ENCODE results near the gene CRELD2.

The CRELD2 gene

DNA sequence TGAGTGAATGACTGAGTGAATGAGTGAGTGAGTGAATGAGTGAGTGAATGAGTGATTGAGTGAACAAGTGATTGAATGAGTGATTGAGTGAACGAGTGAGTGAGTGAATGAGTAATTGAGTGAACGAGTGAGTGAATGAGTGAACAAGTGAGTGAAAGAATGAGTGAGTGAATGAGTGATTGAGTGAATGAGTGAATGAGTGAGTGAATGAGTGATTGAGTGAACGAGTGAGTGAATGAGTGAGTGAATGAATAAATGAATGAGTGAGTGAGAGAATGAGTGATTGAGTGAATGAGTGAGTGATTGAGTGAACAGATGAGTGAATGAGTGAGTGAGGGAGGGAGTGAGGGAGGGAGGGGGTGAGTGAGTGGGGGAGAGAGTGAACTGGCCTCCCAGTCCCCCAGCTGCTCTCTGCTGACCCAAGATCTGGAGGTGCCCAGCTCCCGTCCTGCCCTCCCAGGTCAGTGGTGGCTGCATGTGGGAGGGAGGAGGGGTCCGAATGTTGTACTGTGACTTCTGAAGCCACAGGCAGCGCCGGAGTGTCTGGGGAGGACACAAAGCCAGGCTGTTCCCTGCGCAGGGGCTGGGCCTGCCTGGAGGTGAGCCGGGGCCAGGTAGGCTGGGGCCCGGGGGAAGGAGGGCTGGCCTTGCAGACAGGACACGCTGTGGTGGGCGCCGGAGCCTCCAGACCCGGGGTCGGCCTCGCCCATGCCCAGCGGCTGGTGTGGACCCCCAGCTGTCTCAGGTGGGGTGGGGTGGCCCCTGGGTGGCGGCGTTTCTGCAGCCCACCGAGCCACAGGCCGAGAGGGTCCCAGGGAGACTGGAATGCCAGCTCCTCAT, 24.4 kb downstream of the CRELD2 start (continued):
- TF ChIP-seq, protein P1, sequence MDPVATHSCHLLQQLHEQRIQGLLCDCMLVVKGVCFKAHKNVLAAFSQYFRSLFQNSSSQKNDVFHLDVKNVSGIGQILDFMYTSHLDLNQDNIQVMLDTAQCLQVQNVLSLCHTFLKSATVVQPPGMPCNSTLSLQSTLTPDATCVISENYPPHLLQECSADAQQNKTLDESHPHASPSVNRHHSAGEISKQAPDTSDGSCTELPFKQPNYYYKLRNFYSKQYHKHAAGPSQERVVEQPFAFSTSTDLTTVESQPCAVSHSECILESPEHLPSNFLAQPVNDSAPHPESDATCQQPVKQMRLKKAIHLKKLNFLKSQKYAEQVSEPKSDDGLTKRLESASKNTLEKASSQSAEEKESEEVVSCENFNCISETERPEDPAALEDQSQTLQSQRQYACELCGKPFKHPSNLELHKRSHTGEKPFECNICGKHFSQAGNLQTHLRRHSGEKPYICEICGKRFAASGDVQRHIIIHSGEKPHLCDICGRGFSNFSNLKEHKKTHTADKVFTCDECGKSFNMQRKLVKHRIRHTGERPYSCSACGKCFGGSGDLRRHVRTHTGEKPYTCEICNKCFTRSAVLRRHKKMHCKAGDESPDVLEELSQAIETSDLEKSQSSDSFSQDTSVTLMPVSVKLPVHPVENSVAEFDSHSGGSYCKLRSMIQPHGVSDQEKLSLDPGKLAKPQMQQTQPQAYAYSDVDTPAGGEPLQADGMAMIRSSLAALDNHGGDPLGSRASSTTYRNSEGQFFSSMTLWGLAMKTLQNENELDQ (tag by site-specific recombination; IDR thresholded peaks at IDR 0.05; ENCODE audit: low read depth) = no peak
- TF ChIP-seq ZSCAN16 (tag by site-specific recombination; IDR thresholded peaks at IDR 0.05) (0 out of 2 replicates have a peak, but pooled peaks have one; percentile 31), ZXDB (tag by site-specific recombination; IDR thresholded peaks at IDR 0.05) (no peak), OVOL3 (tag by site-specific recombination; IDR thresholded peaks at IDR 0.05) (no peak), ZSCAN23 (tag by site-specific recombination; IDR thresholded peaks at IDR 0.05) (no peak), ZNF791 (tag by site-specific recombination; IDR thresholded peaks at IDR 0.05) (no peak), ZNF354C (tag by site-specific recombination; IDR thresholded peaks at IDR 0.05; ENCODE audit: borderline replicate concordance, low read depth) (no peak), ZNF596 (tag by site-specific recombination; IDR thresholded peaks at IDR 0.05) (peak; percentile 72), ZNF664 (tag by site-specific recombination; IDR thresholded peaks at IDR 0.05) (no peak), ZNF785 (tag by site-specific recombination; IDR thresholded peaks at IDR 0.05) (peak; percentile 37; the same call in 1 of the 2 replicates), ZNF350 (tag by site-specific recombination; IDR thresholded peaks at IDR 0.05) (no peak), HOXA7 (CRISPR knock-in tag; IDR thresholded peaks at IDR 0.05; ENCODE audit: borderline replicate concordance) (no peak), SCRT2 (tag by site-specific recombination; IDR thresholded peaks at IDR 0.05) (no peak), ZBTB1 (tag by site-specific recombination; IDR thresholded peaks at IDR 0.05) (no peak), ZNF292 (tag by site-specific recombination; IDR thresholded peaks at IDR 0.05; ENCODE audit: borderline replicate concordance, low read depth) (no peak), ZNF37A (tag by site-specific recombination; IDR thresholded peaks at IDR 0.05) (no peak), OSR2 (tag by site-specific recombination; IDR thresholded peaks at IDR 0.05) (peak; percentile 6; the same call in 1 of the 2 replicates), ZNF302 (tag by site-specific recombination; IDR thresholded peaks at IDR 0.05; ENCODE audit: low read depth) (no peak), ZNF211 (tag by site-specific recombination; IDR thresholded peaks at IDR 0.05; ENCODE audit: low read depth) (no peak), ZNF629 (tag by site-specific recombination; IDR thresholded peaks at IDR 0.05) (no peak), ZNF239 (tag by site-specific recombination; IDR thresholded peaks at IDR 0.05) (no peak), ZNF366 (tag by site-specific recombination; conservative IDR thresholded peaks at IDR 0.05) (peak; percentile 93), ZFP37 (tag by site-specific recombination; IDR thresholded peaks at IDR 0.05) (no peak), SP2 (tag by site-specific recombination; IDR thresholded peaks at IDR 0.05) (peak; percentile 48; the same call in 1 of the 2 replicates), ZNF776 (tag by site-specific recombination; IDR thresholded peaks at IDR 0.05; ENCODE audit: borderline replicate concordance) (no peak), KLF9 (tag by site-specific recombination; IDR thresholded peaks at IDR 0.05; ENCODE audit: low read depth) (no peak), ZEB2 (tag by site-specific recombination; IDR thresholded peaks at IDR 0.05) (no peak), PRDM1 (tag by site-specific recombination; IDR thresholded peaks at IDR 0.05) (peak; percentile 96), ZNF266 (tag by site-specific recombination; IDR thresholded peaks at IDR 0.05; ENCODE audit: low read depth) (no peak), SP3 (tag by site-specific recombination; IDR thresholded peaks at IDR 0.05) (no peak), KLF10 (tag by site-specific recombination; IDR thresholded peaks at IDR 0.05) (no peak)
- TF ChIP-seq, protein P2, sequence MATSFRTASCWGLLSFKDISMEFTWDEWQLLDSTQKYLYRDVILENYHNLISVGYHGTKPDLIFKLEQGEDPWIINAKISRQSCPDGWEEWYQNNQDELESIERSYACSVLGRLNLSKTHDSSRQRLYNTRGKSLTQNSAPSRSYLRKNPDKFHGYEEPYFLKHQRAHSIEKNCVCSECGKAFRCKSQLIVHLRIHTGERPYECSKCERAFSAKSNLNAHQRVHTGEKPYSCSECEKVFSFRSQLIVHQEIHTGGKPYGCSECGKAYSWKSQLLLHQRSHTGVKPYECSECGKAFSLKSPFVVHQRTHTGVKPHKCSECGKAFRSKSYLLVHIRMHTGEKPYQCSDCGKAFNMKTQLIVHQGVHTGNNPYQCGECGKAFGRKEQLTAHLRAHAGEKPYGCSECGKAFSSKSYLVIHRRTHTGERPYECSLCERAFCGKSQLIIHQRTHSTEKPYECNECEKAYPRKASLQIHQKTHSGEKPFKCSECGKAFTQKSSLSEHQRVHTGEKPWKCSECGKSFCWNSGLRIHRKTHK (tag by site-specific recombination; IDR thresholded peaks at IDR 0.05) = no peak
- TF ChIP-seq, protein P3, sequence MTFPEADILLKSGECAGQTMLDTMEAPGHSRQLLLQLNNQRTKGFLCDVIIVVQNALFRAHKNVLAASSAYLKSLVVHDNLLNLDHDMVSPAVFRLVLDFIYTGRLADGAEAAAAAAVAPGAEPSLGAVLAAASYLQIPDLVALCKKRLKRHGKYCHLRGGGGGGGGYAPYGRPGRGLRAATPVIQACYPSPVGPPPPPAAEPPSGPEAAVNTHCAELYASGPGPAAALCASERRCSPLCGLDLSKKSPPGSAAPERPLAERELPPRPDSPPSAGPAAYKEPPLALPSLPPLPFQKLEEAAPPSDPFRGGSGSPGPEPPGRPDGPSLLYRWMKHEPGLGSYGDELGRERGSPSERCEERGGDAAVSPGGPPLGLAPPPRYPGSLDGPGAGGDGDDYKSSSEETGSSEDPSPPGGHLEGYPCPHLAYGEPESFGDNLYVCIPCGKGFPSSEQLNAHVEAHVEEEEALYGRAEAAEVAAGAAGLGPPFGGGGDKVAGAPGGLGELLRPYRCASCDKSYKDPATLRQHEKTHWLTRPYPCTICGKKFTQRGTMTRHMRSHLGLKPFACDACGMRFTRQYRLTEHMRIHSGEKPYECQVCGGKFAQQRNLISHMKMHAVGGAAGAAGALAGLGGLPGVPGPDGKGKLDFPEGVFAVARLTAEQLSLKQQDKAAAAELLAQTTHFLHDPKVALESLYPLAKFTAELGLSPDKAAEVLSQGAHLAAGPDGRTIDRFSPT (tag by site-specific recombination; IDR thresholded peaks at IDR 0.05) = 0 out of 2 replicates have a peak, but pooled peaks have one; percentile 16
- TF ChIP-seq, protein P4, sequence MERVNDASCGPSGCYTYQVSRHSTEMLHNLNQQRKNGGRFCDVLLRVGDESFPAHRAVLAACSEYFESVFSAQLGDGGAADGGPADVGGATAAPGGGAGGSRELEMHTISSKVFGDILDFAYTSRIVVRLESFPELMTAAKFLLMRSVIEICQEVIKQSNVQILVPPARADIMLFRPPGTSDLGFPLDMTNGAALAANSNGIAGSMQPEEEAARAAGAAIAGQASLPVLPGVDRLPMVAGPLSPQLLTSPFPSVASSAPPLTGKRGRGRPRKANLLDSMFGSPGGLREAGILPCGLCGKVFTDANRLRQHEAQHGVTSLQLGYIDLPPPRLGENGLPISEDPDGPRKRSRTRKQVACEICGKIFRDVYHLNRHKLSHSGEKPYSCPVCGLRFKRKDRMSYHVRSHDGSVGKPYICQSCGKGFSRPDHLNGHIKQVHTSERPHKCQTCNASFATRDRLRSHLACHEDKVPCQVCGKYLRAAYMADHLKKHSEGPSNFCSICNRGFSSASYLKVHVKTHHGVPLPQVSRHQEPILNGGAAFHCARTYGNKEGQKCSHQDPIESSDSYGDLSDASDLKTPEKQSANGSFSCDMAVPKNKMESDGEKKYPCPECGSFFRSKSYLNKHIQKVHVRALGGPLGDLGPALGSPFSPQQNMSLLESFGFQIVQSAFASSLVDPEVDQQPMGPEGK (tag by site-specific recombination; IDR thresholded peaks at IDR 0.05) = peak; percentile 38; the same call in 1 of the 2 replicates

Data from HEK293 (cell line).